H1 (cell line): ENCODE data around the gene ARAP3. TPM values are rescaled to one million over a fixed set of nuclear protein-coding genes. Genes with fewer than 3 reads are reported as not detected.

Experiments used
- CTCF ChIA-PET: fragments of 300-600 bp; sonication (Branson Sonifier 250); formaldehyde crosslinking; loops from one replicate; lab custom pipeline; 2021; ENCODE audit not compliant: partially characterized antibody; lab: Charles Lee
- POLR2A ChIA-PET: fragments of 300-600 bp; sonication (Branson Sonifier 250); formaldehyde crosslinking; loops from one replicate; lab custom pipeline; 2021; ENCODE audit warnings: inconsistent platforms; ENCODE audit not compliant: partially characterized antibody; lab: Charles Lee
- DNase-seq, 2 experiments: peaks; one replicate each; pipeline versions ENCODE4 v3.0.0 to v3.0.0-alpha.2; 2010 to 2022; ENCODE audit warnings: low spot score in 2 of 2, low read depth in 1 of 2, mixed read lengths in 1 of 2
- FAIRE-seq: peaks from 2 replicates; lab custom pipeline; 2011; peaks lifted over from hg19 to GRCh38; lab: Jason Lieb, UNC
- H2AFZ ChIP-seq: 2 replicates; pipeline ENCODE4 v1.8.1; 2012; ENCODE audit warnings: low read length, inconsistent platforms
- H2AK5ac ChIP-seq: 2 replicates; pipeline ENCODE4 v1.6.1; 2013; ENCODE audit warnings: low read depth, low read length
- H2BK120ac ChIP-seq: replicated peaks from 2 replicates; pipeline ENCODE3; 2013; ENCODE audit warnings: low read depth, low read length, inconsistent platforms
- H2BK12ac ChIP-seq: 2 replicates; pipeline ENCODE4 v1.6.1; 2013; ENCODE audit warnings: low read depth, low read length
- H2BK15ac ChIP-seq: 2 replicates; pipeline ENCODE4 v1.6.1; 2013; ENCODE audit warnings: low read length
- H2BK20ac ChIP-seq: 2 replicates; pipeline ENCODE4 v1.6.1; 2013; ENCODE audit warnings: low read length
- H2BK5ac ChIP-seq: 2 replicates; pipeline ENCODE4 v1.6.1; 2013; ENCODE audit warnings: low read depth, low read length
- H3K14ac ChIP-seq: 2 replicates; pipeline ENCODE4 v1.6.1; 2013; ENCODE audit warnings: inconsistent platforms; ENCODE audit not compliant: insufficient read length
- H3K18ac ChIP-seq: 2 replicates; pipeline ENCODE4 v1.6.1; 2013; ENCODE audit warnings: low read length; ENCODE audit errors: extremely low read depth
- H3K23ac ChIP-seq: 2 replicates; pipeline ENCODE4 v1.6.1; 2013; ENCODE audit warnings: inconsistent platforms; ENCODE audit not compliant: insufficient read length
- H3K23me2 ChIP-seq: 2 replicates; pipeline ENCODE4 v1.6.1; 2013; ENCODE audit warnings: low read depth, low read length
- H3K27ac ChIP-seq: 2 replicates; pipeline ENCODE4 v1.6.1; 2011; ENCODE audit warnings: low read depth, low read length, inconsistent platforms
- H3K27me3 ChIP-seq, 4 experiments: replicated peaks in 1 of 4; 1 replicate in 1 of 4; 2 replicates in 3 of 4; pipeline versions ENCODE4 v1.6.1 to v1.8.1; 2011 to 2013; ENCODE audit warnings: low read length in 3 of 4, mild to moderate bottlenecking in 3 of 4, inconsistent platforms in 2 of 4, mixed read lengths in 2 of 4, moderate library complexity in 1 of 4; ENCODE audit not compliant: control insufficient read depth in 3 of 4, insufficient read depth in 3 of 4; ENCODE audit errors: extremely low read depth in 1 of 4
- H3K36me3 ChIP-seq, 4 experiments: 2 replicates each; pipeline versions ENCODE4 v1.6.1 to v1.8.1; 2011 to 2013; ENCODE audit warnings: mild to moderate bottlenecking in 4 of 4, low read length in 3 of 4, moderate library complexity in 2 of 4, control low read depth in 1 of 4, inconsistent platforms in 1 of 4; ENCODE audit not compliant: insufficient read depth in 4 of 4, control insufficient read depth in 2 of 4
- H3K4ac ChIP-seq: replicated peaks from 2 replicates; pipeline ENCODE3; 2013; ENCODE audit warnings: low read length, low read depth, mixed read lengths, inconsistent platforms; ENCODE audit not compliant: insufficient read length
- H3K4me1 ChIP-seq, 4 experiments: replicated peaks in 1 of 4; 1 replicate in 1 of 4; 2 replicates in 3 of 4; pipeline versions ENCODE4 v1.6.1 to v1.8.1; 2011 to 2013; ENCODE audit warnings: low read length in 3 of 4, inconsistent platforms in 2 of 4, mixed read lengths in 1 of 4; ENCODE audit not compliant: insufficient read depth in 4 of 4, control insufficient read depth in 3 of 4
- H3K4me2 ChIP-seq, 2 experiments: 2 replicates each; pipeline versions ENCODE4 v1.6.1 to v1.8.1; 2011 to 2013; ENCODE audit warnings: low read depth in 2 of 2, low read length in 2 of 2, control low read depth in 1 of 2, inconsistent platforms in 1 of 2, mild to moderate bottlenecking in 1 of 2; ENCODE audit not compliant: insufficient read depth in 1 of 2
- H3K4me3 ChIP-seq, 4 experiments: fragments of 200-600, 300-600 bp in 1 of 4; sonication (generic), shearing (Covaris generic), sonication (Bioruptor Twin) in 1 of 4; 2 replicates each; pipeline versions ENCODE4 v1.5.1 to v1.8.1; 2011 to 2016; ENCODE audit warnings: low read length in 4 of 4, low read depth in 3 of 4, control low read depth in 2 of 4, inconsistent platforms in 2 of 4, mild to moderate bottlenecking in 2 of 4, mixed read lengths in 1 of 4, moderate library complexity in 1 of 4; ENCODE audit not compliant: insufficient read depth in 2 of 4; ENCODE audit errors: extremely low read depth in 1 of 4
- H3K56ac ChIP-seq: replicated peaks from 2 replicates; pipeline ENCODE3; 2013; ENCODE audit warnings: low read depth, mild to moderate bottlenecking, mixed read lengths, low read length, inconsistent platforms; ENCODE audit not compliant: insufficient read length
- H3K79me1 ChIP-seq: 2 replicates; pipeline ENCODE4 v1.6.1; 2013; ENCODE audit warnings: low read depth, low read length, control low read depth
- H3K79me2 ChIP-seq, 2 experiments: 2 replicates each; pipeline versions ENCODE4 v1.6.1 to v1.8.1; 2012 to 2013; ENCODE audit warnings: low read length in 2 of 2, mild to moderate bottlenecking in 2 of 2, inconsistent platforms in 1 of 2; ENCODE audit not compliant: insufficient read depth in 2 of 2, control insufficient read depth in 1 of 2
- H3K9ac ChIP-seq, 4 experiments: replicated peaks in 1 of 4; 1 replicate in 1 of 4; 2 replicates in 3 of 4; pipeline versions ENCODE4 v1.6.1 to v1.8.1; 2011 to 2013; ENCODE audit warnings: low read depth in 3 of 4, low read length in 3 of 4, control low read depth in 2 of 4, mild to moderate bottlenecking in 2 of 4, moderate library complexity in 2 of 4, inconsistent platforms in 1 of 4; ENCODE audit errors: extremely low read depth in 1 of 4
- H3K9me3 ChIP-seq, 2 experiments: 2 replicates each; pipeline versions ENCODE4 v1.6.1 to v1.8.1; 2012 to 2013; ENCODE audit warnings: mild to moderate bottlenecking in 2 of 2, moderate library complexity in 2 of 2, control low read depth in 1 of 2, inconsistent platforms in 1 of 2, low read depth in 1 of 2, low read length in 1 of 2, mixed read lengths in 1 of 2; ENCODE audit not compliant: insufficient read depth in 2 of 2
- H4K20me1 ChIP-seq, 2 experiments: replicated peaks in 1 of 2; 2 replicates each; pipeline versions ENCODE3 to v1.8.1; 2011 to 2013; ENCODE audit warnings: inconsistent platforms in 2 of 2, low read length in 2 of 2, mild to moderate bottlenecking in 1 of 2; ENCODE audit not compliant: insufficient read depth in 2 of 2, control insufficient read depth in 1 of 2
- H4K5ac ChIP-seq: 2 replicates; pipeline ENCODE4 v1.6.1; 2013; ENCODE audit warnings: low read length, low read depth, mixed read lengths, inconsistent platforms; ENCODE audit not compliant: insufficient read length
- H4K8ac ChIP-seq: 2 replicates; pipeline ENCODE4 v1.8.0; 2013; ENCODE audit warnings: mild to moderate bottlenecking, moderate library complexity, low read length, inconsistent platforms; ENCODE audit not compliant: insufficient read depth; ENCODE audit errors: extremely low read depth
- H4K91ac ChIP-seq: replicated peaks from 2 replicates; pipeline ENCODE3; 2013; ENCODE audit warnings: low read length, mixed read lengths, inconsistent platforms; ENCODE audit not compliant: insufficient read length
- BACH1 ChIP-seq: IDR thresholded peaks from 2 replicates; pipeline ENCODE4 v1.6.1; 2012; ENCODE audit warnings: low read length, improper control_type of control experiment
- CREB1 ChIP-seq: IDR thresholded peaks from 2 replicates; pipeline ENCODE4 v1.6.1; 2012; ENCODE audit warnings: inconsistent platforms
- EGR1 ChIP-seq: IDR thresholded peaks from 2 replicates; pipeline ENCODE4 v1.6.1; 2011; ENCODE audit warnings: low read depth, low read length, borderline replicate concordance
- EZH2 ChIP-seq: fragments of 200-600 bp; sonication (generic); IDR thresholded peaks from 2 replicates; pipeline ENCODE4 v1.7.1; 2012; ENCODE audit warnings: low read depth, mild to moderate bottlenecking, moderate library complexity, low read length, inconsistent platforms; ENCODE audit not compliant: severe bottlenecking
- GTF2F1 ChIP-seq: IDR thresholded peaks from 2 replicates; pipeline ENCODE4 v1.6.1; 2012; ENCODE audit warnings: low read depth, low read length, improper control_type of control experiment, borderline replicate concordance
- HDAC2 ChIP-seq, 2 experiments: fragments of 300-600 bp in 1 of 2; sonication (generic) in 1 of 2; IDR thresholded peaks; 2 replicates each; pipeline ENCODE4 v1.6.1; 2011 to 2012; ENCODE audit warnings: low read depth in 2 of 2, low read length in 2 of 2, mild to moderate bottlenecking in 2 of 2, moderate library complexity in 2 of 2, borderline replicate concordance in 1 of 2, inconsistent platforms in 1 of 2
- JUN ChIP-seq: IDR thresholded peaks from 2 replicates; pipeline ENCODE4 v1.6.1; 2011; ENCODE audit warnings: low read depth, mild to moderate bottlenecking, improper control_type of control experiment, low read length
- POLR2A ChIP-seq, 2 experiments: IDR thresholded peaks; 1 replicate in 1 of 2; 2 replicates in 1 of 2; pipeline ENCODE4 v1.6.1; 2011; ENCODE audit warnings: low read depth in 2 of 2, low read length in 2 of 2, mild to moderate bottlenecking in 2 of 2; ENCODE audit errors: control extremely low read depth in 1 of 2
- POLR2AphosphoS5 ChIP-seq: IDR thresholded peaks from 2 replicates; pipeline ENCODE4 v1.6.1; 2011; ENCODE audit warnings: low read depth, low read length
- RXRA ChIP-seq: IDR thresholded peaks from 2 replicates; pipeline ENCODE4 v1.6.1; 2011; ENCODE audit warnings: low read depth, mild to moderate bottlenecking, low read length, moderate library complexity; ENCODE audit not compliant: insufficient read depth
- SIRT6 ChIP-seq: IDR thresholded peaks from one replicate; pipeline ENCODE4 v1.7.1; 2012; ENCODE audit warnings: low read length, inconsistent platforms
- TAF1 ChIP-seq: IDR thresholded peaks from 2 replicates; pipeline ENCODE4 v1.6.1; 2011; ENCODE audit warnings: mild to moderate bottlenecking, low read depth, low read length
- TAF7 ChIP-seq: optimal IDR thresholded peaks from 2 replicates; pipeline ENCODE3; 2011; ENCODE audit warnings: low read depth, mild to moderate bottlenecking, inconsistent platforms, low read length, moderate library complexity, borderline replicate concordance
- YY1 ChIP-seq: IDR thresholded peaks from 2 replicates; pipeline ENCODE4 v1.6.1; 2011; ENCODE audit warnings: low read depth, mild to moderate bottlenecking, low read length
- WGBS, 2 experiments: shearing (Covaris generic) in 1 of 2; methylation state at CpG; one replicate each; pipeline versions ENCODE4 v1.1.6 to v1.1.7; 2013 to 2015; ENCODE audit warnings: low lambda C conversion rate in 2 of 2, mixed read lengths in 2 of 2, inconsistent platforms in 1 of 2, low coverage in 1 of 2, missing lambda C conversion rate in 1 of 2; ENCODE audit not compliant: insufficient replicate concordance in 2 of 2, insufficient coverage in 1 of 2, insufficient read length in 1 of 2; ENCODE audit errors: extremely low coverage in 1 of 2, missing lambda C conversion rate in 1 of 2; 5-methylcytosine and 5-hydroxymethylcytosine counted together
- polyA plus RNA-seq, 7 experiments: library from polyadenylated mRNA; depleted of rRNA in 3 of 7; stranded (reverse) in 5 of 7; unstranded in 2 of 7; fragments of >200 nt in 5 of 7; fragments of 200-250 nt in 2 of 7; gene quantifications; 1 replicate in 5 of 7; 2 replicates in 1 of 7; 4 replicates in 1 of 7; pipeline versions ENCODE4 v1.2.1 to v1.2.3, GENCODE V29; 2011 to 2013; ENCODE audit warnings: missing spikeins in 2 of 7, mixed read lengths in 2 of 7
- total RNA-seq: library from RNA; stranded (reverse); fragmentation: NEBNext Ultra II Directional; extraction: Animal tissue kit (Norgen Biotek cat#: 25700); gene quantifications from 2 replicates; pipeline ENCODE4 v1.2.1, GENCODE V29; 2021

ARAP3 gene
- total and polyA plus RNA-seq, 2 of the 8 experiments (the other 6 are each of a cell fraction or from before 2014, with no cell fraction given) = 14.4 to 48.6 TPM

GRCh38 chr5:141608046-141608445 lies 74.0 kb downstream of the ARAP3 start:
- FAIRE-seq (no peak), DNase-seq (no peak)
- Histone ChIP-seq H3K18ac (no peak overlapping the region), H3K4me1 (no peaks in the 10 kb centered on the region; a peak in 2 of 7 replicates), H3K4me2 (no peak overlapping the region), H3K4me3 (no peak overlapping the region), H3K23me2 (no peaks in the 10 kb centered on the region), H2AK5ac (no peak overlapping the region), H2AFZ (no peak overlapping the region), H3K27ac (no peak overlapping the region), H2BK5ac (no peak overlapping the region), H2BK12ac (no peak overlapping the region), H3K27me3 (no peaks in the 10 kb centered on the region), H3K23ac (no peak overlapping the region), H4K91ac (no peak overlapping the region), H3K9ac (no peak overlapping the region), H3K14ac (no peak overlapping the region), H3K36me3 (no peaks in the 10 kb centered on the region), H3K9me3 (no peaks in the 10 kb centered on the region), H2BK120ac (no peak overlapping the region), H4K5ac (no peak overlapping the region), H3K79me2 (peaks cover 9 to 96% of the 10 kb centered on the region in 2 experiments; a peak in 3 of 4 replicates), H4K8ac (no peak overlapping the region), H2BK15ac (no peak overlapping the region), H3K4ac (no peak overlapping the region), H2BK20ac (no peak overlapping the region), H3K79me1 (peaks cover 7% of the 10 kb centered on the region), H3K56ac (no peak overlapping the region), H4K20me1 (peaks cover 4 to 7% of the 10 kb centered on the region in 2 experiments)
- TF ChIP-seq HDAC2 (IDR thresholded peaks at IDR 0.05; ENCODE audit: borderline replicate concordance in 1 of 2, low read depth in 2 of 2, low read length in 2 of 2) = no peak
- TF ChIP-seq BACH1 = no peak
- no peak for TF ChIP-seq EGR1
- no peak for TF ChIP-seq POLR2A (IDR thresholded peaks at IDR 0.05; ENCODE audit: control extremely low read depth in 1 of 2, low read depth in 2 of 2, low read length in 2 of 2)
- TF ChIP-seq YY1 = no peak
- no peak for TF ChIP-seq EZH2
- no peak for TF ChIP-seq JUN
- TF ChIP-seq GTF2F1 = no peak
- no peak for TF ChIP-seq TAF1
- no peak for TF ChIP-seq CREB1
- TF ChIP-seq SIRT6 = no peak
- TF ChIP-seq TAF7 = no peak
- TF ChIP-seq RXRA = no peak
- TF ChIP-seq POLR2AphosphoS5 = no peak
- ChIA-PET CTCF (interaction anchor here (0.6 to 8.8 kb wide), 6 partner anchors 9 to 353 kb away, joined by 3 to 74 read pairs (median 5); no protein-coding TSS in a partner anchor), POLR2A (interaction anchor here (1.1 to 7.9 kb wide), 3 partner anchors 8 to 15 kb away, joined by 3 to 55 read pairs (median 3); partner anchors contain the start of gene DIAPH1)
- WGBS, 2 experiments = 97% methylated on average over 2 of the region's 2 CpGs; no CpG with 5 or more reads in 1 of the 2 experiments
